Cortex of kidney (tissue), 1 donor: ENCODE results near the gene SSRP1.

Source experiments
- DNase-seq: peaks from one replicate; lab custom pipeline; 2025; lab: John Stamatoyannopoulos, UW

The SSRP1 gene

GRCh38 chr11:57359896-57360690 is 24.4 kb upstream of the SSRP1 start:
- no peak for DNase-seq

GRCh38 chr11:57359396-57359795 is 23.7 kb upstream of the SSRP1 start:
- no peak for DNase-seq

GRCh38 chr11:57358991-57359390 is 23.3 kb upstream of the SSRP1 start:
- no peak for DNase-seq

- DNase-seq, result no peak
Measured at GRCh38 chr11:57358543-57358961, 22.9 kb upstream of the SSRP1 start.

- DNase-seq, result no peak
Measured at GRCh38 chr11:57357856-57358255, 22.2 kb upstream of the SSRP1 start.

- no peak for DNase-seq
Measured at GRCh38 chr11:57357310-57357709, 21.6 kb upstream of the SSRP1 start.

- DNase-seq, result no peak
Measured at GRCh38 chr11:57356268-57356667, 20.6 kb upstream of the SSRP1 start.

GRCh38 chr11:57354699-57355098 is 19.0 kb upstream of the SSRP1 start:
- DNase-seq, result no peak

- DNase-seq, result no peak
Measured at GRCh38 chr11:57353852-57354251, 18.2 kb upstream of the SSRP1 start.

GRCh38 chr11:57353446-57353845 is 17.8 kb upstream of the SSRP1 start:
- DNase-seq, result no peak

- no peak for DNase-seq
Measured at GRCh38 chr11:57353036-57353435, 17.3 kb upstream of the SSRP1 start.

GRCh38 chr11:57349491-57350274 is 14.0 kb upstream of the SSRP1 start:
- DNase-seq, result no peak

GRCh38 chr11:57348636-57349313 is 13.1 kb upstream of the SSRP1 start:
- no peak for DNase-seq

- no peak for DNase-seq
Measured at GRCh38 chr11:57348052-57348451, 12.4 kb upstream of the SSRP1 start.

- no peak for DNase-seq
Measured at GRCh38 chr11:57347336-57347735, 11.6 kb upstream of the SSRP1 start.

GRCh38 chr11:57345555-57346211 is 10.0 kb upstream of the SSRP1 start:
- no peak for DNase-seq

GRCh38 chr11:57344826-57345225 is 9.1 kb upstream of the SSRP1 start:
- DNase-seq, result no peak

- DNase-seq, result no peak
Measured at GRCh38 chr11:57343825-57344224, 8.1 kb upstream of the SSRP1 start.

- no peak for DNase-seq
Measured at GRCh38 chr11:57342702-57343101, 7.0 kb upstream of the SSRP1 start.

- DNase-seq, result no peak
Measured at GRCh38 chr11:57341250-57341808, 5.6 kb upstream of the SSRP1 start.

- no peak for DNase-seq
Measured at GRCh38 chr11:57340039-57340615, 4.4 kb upstream of the SSRP1 start.

- DNase-seq, result no peak
Measured at GRCh38 chr11:57339328-57339727, 3.6 kb upstream of the SSRP1 start.
